ENCODE measurements around the gene PCAT7.

PCAT7 gene

GRCh38 chr9:94603259-94604160 is 48.6 kb downstream of the PCAT7 start:
- Mint-ChIP-seq H3K27ac (no peak overlapping the region), H3K4me3 (no peak overlapping the region), H3K9me3 (no peaks in the 10 kb centered on the region), H3K36me3 (ENCODE audit: low read depth) (no peaks in the 10 kb centered on the region), H3K27me3 (ENCODE audit: low read depth) (peaks cover 30% of the 10 kb centered on the region), H3K4me1 (ENCODE audit: low read depth) (peaks cover 3% of the 10 kb centered on the region)

DNA sequence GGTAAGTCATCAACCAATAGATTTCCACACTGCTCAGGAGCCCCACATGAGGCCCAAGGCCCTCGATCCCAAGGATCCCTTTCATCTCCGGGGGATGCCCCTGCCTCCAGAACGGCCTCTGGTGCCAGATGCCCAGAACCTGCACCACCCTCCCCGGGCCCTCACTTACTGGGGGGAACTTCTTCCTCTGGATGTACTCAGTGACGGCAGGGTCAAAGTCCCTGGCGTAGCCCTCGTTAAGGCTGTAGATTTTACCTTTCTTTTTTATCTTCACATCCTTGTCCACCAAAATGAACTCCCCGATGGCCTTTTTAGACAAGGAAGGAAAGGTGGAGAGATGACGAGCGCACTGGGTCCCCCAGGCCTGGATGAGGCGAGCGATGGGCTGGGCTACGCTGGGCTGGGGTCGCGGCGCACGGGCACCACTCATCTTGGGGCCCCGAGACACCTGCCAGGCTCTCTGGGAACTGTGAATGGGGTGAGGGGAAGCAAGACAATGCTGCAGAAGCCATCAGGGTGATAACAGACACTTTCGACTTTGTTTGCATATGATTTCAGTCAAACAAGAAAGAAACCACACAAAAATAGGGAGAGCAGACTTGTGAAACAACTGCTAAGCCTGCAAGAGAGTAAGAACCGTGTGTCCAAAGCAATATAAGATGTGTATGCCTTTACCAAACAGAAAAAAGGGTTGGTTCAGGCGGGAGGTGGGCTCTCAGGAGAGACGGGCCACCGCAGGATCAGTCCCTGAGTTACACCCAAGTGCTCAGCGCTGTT is 52.0 kb downstream of the PCAT7 start:
- Mint-ChIP-seq H3K27ac (no peak overlapping the region), H3K4me1 (ENCODE audit: low read depth) (peaks cover 6% of the 10 kb centered on the region), H3K9me3 (no peaks in the 10 kb centered on the region), H3K36me3 (ENCODE audit: low read depth) (no peaks in the 10 kb centered on the region), H3K27me3 (ENCODE audit: low read depth) (peaks cover 45% of the 10 kb centered on the region), H3K4me3 (no peak overlapping the region)

- H3K9me3 Mint-ChIP-seq = no peaks in the 10 kb centered on the region
- H3K27ac Mint-ChIP-seq = no peak overlapping the region
- no peaks in the 10 kb centered on the region for H3K36me3 Mint-ChIP-seq (ENCODE audit: low read depth)
- no peak overlapping the region for H3K4me3 Mint-ChIP-seq
- H3K4me1 Mint-ChIP-seq (ENCODE audit: low read depth) = peaks cover 8% of the 10 kb centered on the region
- peaks cover 48% of the 10 kb centered on the region for H3K27me3 Mint-ChIP-seq (ENCODE audit: low read depth)
Measured at GRCh38 chr9:94607423-94607691, 52.5 kb downstream of the PCAT7 start.

DNA sequence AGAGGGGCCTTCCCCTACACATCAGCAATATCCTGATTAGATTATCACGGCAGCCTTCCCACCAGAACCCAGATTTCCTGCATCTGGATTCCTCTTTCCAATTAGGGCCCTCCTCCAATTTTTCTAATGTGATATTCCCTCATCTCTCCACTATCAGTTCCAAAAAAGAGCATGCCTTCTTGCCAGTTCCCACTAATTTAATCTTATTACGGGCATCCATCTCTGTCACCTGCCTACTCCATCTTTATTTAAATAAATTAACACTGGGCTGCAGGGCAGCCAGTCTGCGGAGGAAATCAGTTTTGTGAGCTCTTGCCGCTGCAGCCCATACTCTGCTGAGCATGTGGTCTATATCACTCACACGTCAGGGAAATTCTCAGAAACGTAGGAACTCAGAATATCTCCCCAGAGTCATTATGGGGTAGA is 55.3 kb downstream of the PCAT7 start:
- no peak overlapping the region for H3K27ac Mint-ChIP-seq

GRCh38 chr9:94611638-94612068 is 56.8 kb downstream of the PCAT7 start:
- no peaks in the 10 kb centered on the region for H3K9me3 Mint-ChIP-seq
- no peaks in the 10 kb centered on the region for H3K36me3 Mint-ChIP-seq (ENCODE audit: low read depth)
- no peak overlapping the region for H3K27ac Mint-ChIP-seq
- no peak overlapping the region for H3K4me3 Mint-ChIP-seq
- peaks cover 5% of the 10 kb centered on the region for H3K4me1 Mint-ChIP-seq (ENCODE audit: low read depth)
- H3K27me3 Mint-ChIP-seq (ENCODE audit: low read depth) = peaks cover 28% of the 10 kb centered on the region

More for the DNA sequence above, 55.3 kb downstream of the PCAT7 start:
- H3K4me1 Mint-ChIP-seq (ENCODE audit: low read depth) = peaks cover 5% of the 10 kb centered on the region
- H3K36me3 Mint-ChIP-seq (ENCODE audit: low read depth) = no peaks in the 10 kb centered on the region
- no peak overlapping the region for H3K4me3 Mint-ChIP-seq
- no peaks in the 10 kb centered on the region for H3K9me3 Mint-ChIP-seq
- peaks cover 40% of the 10 kb centered on the region for H3K27me3 Mint-ChIP-seq (ENCODE audit: low read depth)

DNA sequence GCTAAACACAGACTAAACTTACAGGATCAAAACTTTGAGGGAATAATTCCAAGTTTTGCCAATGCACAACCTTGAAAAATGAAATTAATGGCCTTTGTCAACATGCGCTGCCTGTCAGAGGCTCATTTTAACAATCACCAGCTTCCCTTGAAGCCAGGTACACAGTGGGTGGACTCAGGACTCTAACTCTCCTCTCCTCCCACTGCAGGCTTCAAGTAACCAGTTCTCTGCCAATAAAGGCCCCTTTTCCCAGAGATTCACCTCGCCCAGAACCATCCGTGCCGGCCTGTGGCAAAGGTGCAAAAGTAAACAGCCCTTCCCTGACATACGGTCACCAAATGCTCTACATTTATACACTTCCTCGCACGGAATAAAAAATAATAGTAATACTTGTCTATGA is 57.2 kb downstream of the PCAT7 start:
- Mint-ChIP-seq H3K27ac (no peak overlapping the region), H3K4me1 (ENCODE audit: low read depth) (peaks cover 5% of the 10 kb centered on the region), H3K9me3 (no peaks in the 10 kb centered on the region), H3K4me3 (no peak overlapping the region), H3K36me3 (ENCODE audit: low read depth) (no peaks in the 10 kb centered on the region), H3K27me3 (ENCODE audit: low read depth) (peaks cover 28% of the 10 kb centered on the region)

GRCh38 chr9:94613003-94613402 is 58.1 kb downstream of the PCAT7 start:
- Mint-ChIP-seq H3K36me3 (ENCODE audit: low read depth) (no peaks in the 10 kb centered on the region), H3K4me3 (no peak overlapping the region), H3K9me3 (no peaks in the 10 kb centered on the region), H3K4me1 (ENCODE audit: low read depth) (peaks cover 5% of the 10 kb centered on the region), H3K27ac (no peak overlapping the region), H3K27me3 (ENCODE audit: low read depth) (peaks cover 28% of the 10 kb centered on the region)

DNA sequence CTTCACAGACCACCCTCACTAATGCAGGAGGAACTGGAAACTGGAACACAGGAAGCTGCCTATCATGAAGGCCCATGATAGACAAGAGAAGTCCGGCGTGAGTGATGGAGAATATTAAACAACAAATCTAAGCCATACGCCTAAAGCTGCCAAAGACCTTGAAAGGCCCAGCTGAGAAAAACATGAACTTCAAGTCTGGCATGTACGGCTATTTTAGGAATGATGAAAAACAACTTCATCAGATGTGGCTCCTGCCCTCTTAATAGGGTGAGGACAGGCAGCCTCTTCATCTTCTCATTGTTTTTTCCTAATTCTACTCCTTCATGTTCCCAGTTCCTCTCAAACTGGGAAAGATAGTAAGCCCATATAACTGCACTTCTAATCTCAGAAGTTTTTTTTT is 64.1 kb downstream of the PCAT7 start:
- H3K27ac Mint-ChIP-seq = no peak overlapping the region
- peaks cover 18% of the 10 kb centered on the region for H3K27me3 Mint-ChIP-seq (ENCODE audit: low read depth)
- H3K36me3 Mint-ChIP-seq (ENCODE audit: low read depth) = no peaks in the 10 kb centered on the region

More for the DNA sequence above, 64.1 kb downstream of the PCAT7 start:
- Mint-ChIP-seq H3K4me3 (no peak overlapping the region), H3K9me3 (no peaks in the 10 kb centered on the region), H3K4me1 (ENCODE audit: low read depth) (no peaks in the 10 kb centered on the region)

Data from T-helper 1 cell treated with Interleukin-12 subunit alpha and Interleukin-12 subunit beta and Interleukin-4 antibody, amounts not matched to agents 30 μg/mL and 1 μg/mL, for 36 hours (primary cell).